GM12878 (cell line): ENCODE data around the gene PPFIBP1. TPM values are rescaled to one million over a fixed set of nuclear protein-coding genes. Genes with fewer than 3 reads are reported as not detected.
"Not testable (repeated sequence)": the region's sequence is repeated elsewhere in the genome, so short reads cannot be mapped to it uniquely, and the experiment has no call there.

Source experiments
- ATAC-seq: fragments of 200-7000 bp; cut with Tn5 transposase; 3 replicates; pipeline ENCODE4 v1.9.1; 2020; ENCODE audit warnings: mild to moderate bottlenecking, moderate library complexity
- BruUV-seq: library from RNA; stranded (reverse); fragments of 400-500 nt; replicated peaks from 2 replicates; lab custom pipeline; 2021; lab: Mats Ljungman, UMichigan
- CTCF ChIA-PET: fragments of 300-600 bp; sonication (Branson Sonifier 250); formaldehyde crosslinking; extraction: SDS; loops from one replicate; lab custom pipeline; 2021; ENCODE audit warnings: inconsistent platforms; lab: Yijun Ruan, JAX
- POLR2A ChIA-PET: fragments of 350-600 bp; formaldehyde crosslinking; extraction: SDS; loops from one replicate; lab custom pipeline; 2021; ENCODE audit warnings: inconsistent platforms; lab: Charles Lee
- RAD21 ChIA-PET: fragments of 300-600 bp; sonication (Branson Sonifier 250); formaldehyde crosslinking; loops from one replicate; lab custom pipeline; 2023; ENCODE audit warnings: antibody characterized with exemption; ENCODE audit not compliant: unreplicated experiment; lab: Charles Lee
- SMC1A ChIA-PET: fragments of 300-600 bp; sonication (Branson Sonifier 250); formaldehyde crosslinking; loops from one replicate; lab custom pipeline; 2023; ENCODE audit not compliant: unreplicated experiment, uncharacterized antibody; lab: Charles Lee
- DNase-seq: peaks from one replicate; pipeline ENCODE4 v3.0.0-alpha.2; 2011; ENCODE audit warnings: low read depth, low spot score
- FAIRE-seq: peaks from 3 replicates; lab custom pipeline; 2011; peaks lifted over from hg19 to GRCh38; lab: Jason Lieb, UNC
- H2AFZ ChIP-seq: 2 replicates; pipeline ENCODE4 v1.6.0; 2011; ENCODE audit warnings: low read depth, low read length, control low read depth; ENCODE audit not compliant: control insufficient read depth
- H3K27ac ChIP-seq: 2 replicates; pipeline ENCODE4 v1.5.1; 2011; ENCODE audit warnings: control low read depth; ENCODE audit not compliant: control insufficient read depth, insufficient read depth
- H3K27me3 ChIP-seq, 2 experiments: replicated peaks in 1 of 2; 2 replicates each; pipeline versions ENCODE4 v1.6.0 to v1.6.1; 2011; ENCODE audit warnings: low read length in 1 of 2; ENCODE audit not compliant: control insufficient read depth in 2 of 2, insufficient read depth in 2 of 2
- H3K36me3 ChIP-seq, 2 experiments: 2 replicates each; pipeline ENCODE4 v1.5.1; 2011; ENCODE audit warnings: low read length in 1 of 2; ENCODE audit not compliant: control insufficient read depth in 2 of 2, insufficient read depth in 2 of 2
- H3K4me1 ChIP-seq: 2 replicates; pipeline ENCODE4 v1.6.1; 2011; ENCODE audit warnings: mild to moderate bottlenecking, low read length, moderate library complexity, mixed read lengths; ENCODE audit not compliant: control insufficient read depth, insufficient read depth
- H3K4me2 ChIP-seq: 2 replicates; pipeline ENCODE4 v1.6.0; 2011; ENCODE audit warnings: control low read depth; ENCODE audit not compliant: control insufficient read depth, insufficient read depth
- H3K4me3 ChIP-seq: fragments of 200-600 bp; sonication (generic); 2 replicates; pipeline ENCODE4 v1.5.1; 2016
- H3K79me2 ChIP-seq: 2 replicates; pipeline ENCODE4 v1.6.0; 2011; ENCODE audit warnings: low read length; ENCODE audit not compliant: control insufficient read depth, insufficient read depth
- H3K9ac ChIP-seq: 2 replicates; pipeline ENCODE4 v1.8.0; 2011; ENCODE audit warnings: low read length, control low read depth, mixed read lengths; ENCODE audit not compliant: control insufficient read depth, insufficient read depth
- H3K9me3 ChIP-seq: replicated peaks from 3 replicates; pipeline ENCODE4 v1.5.1; 2011; ENCODE audit warnings: mild to moderate bottlenecking, low read length; ENCODE audit not compliant: control insufficient read depth, insufficient read depth
- H4K20me1 ChIP-seq: 2 replicates; pipeline ENCODE4 v1.6.0; 2011; ENCODE audit not compliant: control insufficient read depth, insufficient read depth
- ATF7 ChIP-seq: fragments of 450-650 bp; IDR thresholded peaks from 2 replicates; pipeline ENCODE4 v1.6.1; 2016; ENCODE audit warnings: low read depth, mild to moderate bottlenecking
- CREM ChIP-seq: IDR thresholded peaks from 2 replicates; pipeline ENCODE4 v1.6.1; 2014; ENCODE audit warnings: antibody characterized with exemption, low read depth
- GABPA ChIP-seq: IDR thresholded peaks from 2 replicates; pipeline ENCODE4 v1.6.1; 2014; ENCODE audit warnings: antibody characterized with exemption, low read depth, mild to moderate bottlenecking, inconsistent platforms
- HDGF ChIP-seq: fragments of 450-650 bp; IDR thresholded peaks from 2 replicates; pipeline ENCODE4 v1.6.1; 2016; ENCODE audit warnings: antibody characterized with exemption
- JUND ChIP-seq: IDR thresholded peaks from 2 replicates; pipeline ENCODE4 v1.6.1; 2012; ENCODE audit warnings: low read depth, mild to moderate bottlenecking, low read length, improper control_type of control experiment, moderate library complexity
- MEF2A ChIP-seq: IDR thresholded peaks from 2 replicates; pipeline ENCODE4 v1.6.1; 2011; ENCODE audit warnings: low read depth, mild to moderate bottlenecking, low read length, moderate library complexity; ENCODE audit not compliant: insufficient read depth
- NBN ChIP-seq: fragments of 450-650 bp; IDR thresholded peaks from 2 replicates; pipeline ENCODE4 v1.6.1; 2016
- SMARCA5 ChIP-seq: fragments of 450-650 bp; IDR thresholded peaks from 2 replicates; pipeline ENCODE4 v1.6.1; 2017; ENCODE audit warnings: mild to moderate bottlenecking
- SMC3 ChIP-seq: IDR thresholded peaks from 2 replicates; pipeline ENCODE4 v1.6.1; 2011; ENCODE audit warnings: low read length, improper control_type of control experiment, borderline replicate concordance
- TCF3 ChIP-seq: IDR thresholded peaks from 2 replicates; pipeline ENCODE4 v1.6.1; 2012; ENCODE audit warnings: low read depth, mild to moderate bottlenecking, low read length, borderline replicate concordance; ENCODE audit not compliant: insufficient read depth
- WGBS: methylation state at CpG from one replicate; pipeline ENCODE4 v1.1.6; 2016; ENCODE audit warnings: low lambda C conversion rate; ENCODE audit not compliant: insufficient replicate concordance, insufficient coverage; ENCODE audit errors: missing lambda C conversion rate; 5-methylcytosine and 5-hydroxymethylcytosine counted together
- in situ Hi-C: fragments of 300-500 bp; cut with MboI; formaldehyde crosslinking; loops from 9 replicates; pipeline ENCODE4 v1.14.3; 2018; ENCODE audit warnings: mixed read lengths
- intact Hi-C: fragments of 100-400 bp; cut with micrococcal nuclease; formaldehyde crosslinking; loops from one replicate; pipeline ENCODE4 v1.14.2; 2022; ENCODE audit not compliant: unreplicated experiment
- polyA plus RNA-seq, 11 experiments: library from polyadenylated mRNA; depleted of rRNA in 4 of 11; unstranded in 6 of 11; stranded (reverse) in 5 of 11; fragments of >200 nt; fragmentation: Nextera tagmentation in 4 of 11; fragmentation: Illumina TruSeq in 1 of 11; extraction: Ambion mirVana in 4 of 11; extraction: Trizol in 1 of 11; gene quantifications; 1 replicate in 1 of 11; 2 replicates in 10 of 11; pipeline versions ENCODE4 v1.2.1 to v1.2.3, GENCODE V29; 2011 to 2016; ENCODE audit warnings: inconsistent platforms in 2 of 11, missing spikeins in 2 of 11, low read depth in 1 of 11
- total RNA-seq, 4 experiments: library from RNA; depleted of rRNA in 3 of 4; stranded (reverse); fragments of >200 nt in 3 of 4; fragmentation: Illumina TruSeq in 1 of 4; extraction: Trizol in 1 of 4; gene quantifications; 2 replicates each; pipeline versions ENCODE4 v1.2.1 to v1.2.3, GENCODE V29; 2013 to 2021
- TF ChIP-seq, protein P1 (sequence below): IDR thresholded peaks from 2 replicates; pipeline ENCODE4 v1.6.1; 2012; ENCODE audit warnings: low read length, inconsistent platforms

Gene PPFIBP1
- total and polyA plus RNA-seq, 10 of the 15 experiments (the other 5 are each of a cell fraction or from before 2014, with no cell fraction given) = 0.47 to 7.8 (median 3.6) TPM

DNA sequence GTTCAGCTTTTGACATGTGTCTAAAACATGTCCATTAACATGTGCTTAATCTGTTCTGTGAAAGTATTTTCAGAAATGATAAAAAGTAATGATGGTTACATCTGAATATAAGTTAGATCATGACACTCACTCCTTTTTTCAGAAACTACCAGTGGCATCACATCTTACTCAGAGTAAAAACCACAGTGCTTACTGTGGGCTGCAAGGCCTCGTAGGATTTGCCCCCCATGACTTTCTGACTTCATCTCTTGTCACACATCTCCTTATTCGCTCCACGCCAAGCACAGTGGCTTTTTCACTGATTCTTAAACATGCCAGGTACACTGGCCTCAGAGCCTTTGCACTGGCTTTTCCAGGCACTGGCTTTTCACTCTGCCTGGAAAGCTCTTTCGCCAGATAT is 112.6 kb downstream of the PPFIBP1 start:
- H3K4me2 ChIP-seq, SMC1A ChIA-PET, in situ Hi-C loops, H3K4me1 ChIP-seq, H4K20me1 ChIP-seq, H2AFZ ChIP-seq, RAD21 ChIA-PET, DNase-seq, BruUV-seq, H3K4me3 ChIP-seq, intact Hi-C loops, H3K9ac ChIP-seq, H3K79me2 ChIP-seq, POLR2A ChIA-PET, H3K36me3 ChIP-seq, H3K27ac ChIP-seq, H3K9me3 ChIP-seq, H3K27me3 ChIP-seq, ATAC-seq: not testable (repeated sequence)
- 50% methylated on average over 2 of the region's 4 CpGs for WGBS
- FAIRE-seq = peak; percentile 94
- CTCF ChIA-PET = interaction anchor here (1.3 to 2.7 kb wide), 2 partner anchors 34 to 201 kb away, joined by 4 to 21 read pairs; no protein-coding TSS in a partner anchor

DNA sequence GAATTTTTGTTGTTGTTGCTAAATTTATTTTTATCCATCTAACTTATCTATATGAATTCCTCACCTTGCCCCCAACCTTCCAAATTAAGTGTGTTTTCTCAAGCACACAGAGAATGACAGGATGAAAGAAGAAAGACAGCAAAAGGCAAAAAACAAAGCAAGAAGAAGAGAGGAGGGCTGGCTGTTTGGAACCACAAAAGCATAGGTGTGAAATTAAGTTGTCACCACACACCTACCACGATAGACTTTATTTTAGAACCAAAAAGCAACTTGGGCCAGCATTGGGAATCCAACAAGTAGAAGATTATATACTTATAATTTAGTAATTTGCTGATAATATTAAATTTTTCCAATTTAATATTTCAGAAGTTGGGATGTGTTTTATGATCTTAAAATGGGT is 113.5 kb downstream of the PPFIBP1 start:
- RAD21 ChIA-PET = no interaction called here
- ATAC-seq (no peak), FAIRE-seq (no peak), DNase-seq (no peak)
- Histone ChIP-seq H3K9me3 (no peaks in the 10 kb centered on the region), H2AFZ (no peak overlapping the region), H3K27ac (no peak overlapping the region), H4K20me1 (no peaks in the 10 kb centered on the region), H3K4me2 (no peak overlapping the region), H3K79me2 (no peaks in the 10 kb centered on the region), H3K4me3 (no peak overlapping the region), H3K36me3 (peaks cover 0 to 2% of the 10 kb centered on the region in 2 experiments; a peak in 1 of 4 replicates), H3K4me1 (no peaks in the 10 kb centered on the region), H3K9ac (no peak overlapping the region), H3K27me3 (no peaks in the 10 kb centered on the region)
- POLR2A ChIA-PET = no interaction called here
- WGBS = 43% methylated on average over 1 of the region's 1 CpG
- intact Hi-C loops = no loop called here
- in situ Hi-C loops = no loop called here
- TF ChIP-seq, protein P1, sequence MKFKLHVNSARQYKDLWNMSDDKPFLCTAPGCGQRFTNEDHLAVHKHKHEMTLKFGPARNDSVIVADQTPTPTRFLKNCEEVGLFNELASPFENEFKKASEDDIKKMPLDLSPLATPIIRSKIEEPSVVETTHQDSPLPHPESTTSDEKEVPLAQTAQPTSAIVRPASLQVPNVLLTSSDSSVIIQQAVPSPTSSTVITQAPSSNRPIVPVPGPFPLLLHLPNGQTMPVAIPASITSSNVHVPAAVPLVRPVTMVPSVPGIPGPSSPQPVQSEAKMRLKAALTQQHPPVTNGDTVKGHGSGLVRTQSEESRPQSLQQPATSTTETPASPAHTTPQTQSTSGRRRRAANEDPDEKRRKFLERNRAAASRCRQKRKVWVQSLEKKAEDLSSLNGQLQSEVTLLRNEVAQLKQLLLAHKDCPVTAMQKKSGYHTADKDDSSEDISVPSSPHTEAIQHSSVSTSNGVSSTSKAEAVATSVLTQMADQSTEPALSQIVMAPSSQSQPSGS = no peak
- no peak for TF ChIP-seq JUND
- TF ChIP-seq CREM = no peak
- TF ChIP-seq MEF2A = no peak
- TF ChIP-seq ATF7 = no peak
- no peak for TF ChIP-seq TCF3
- TF ChIP-seq NBN = no peak
- TF ChIP-seq SMARCA5 = no peak
- no peak for TF ChIP-seq GABPA
- no peak for TF ChIP-seq SMC3
- no peak for TF ChIP-seq HDGF
- BruUV-seq = no TSS peak
- SMC1A ChIA-PET = no interaction called here
- CTCF ChIA-PET = no interaction called here
